Peyer's patch (tissue), 4 donors: ENCODE measurements around the gene CERS6.

Experiments
- POLR2A ChIP-seq, 2 donors: fragments of 450-650 bp; IDR thresholded peaks; one replicate each; pipeline ENCODE4 v1.5.1; 2017; ENCODE audit warnings: antibody characterized with exemption in 2 of 2, mild to moderate bottlenecking in 2 of 2, moderate library complexity in 2 of 2
- TF ChIP-seq, protein P1 (sequence below), 6 experiments: fragments of 450-650 bp in 4 of 6; fragments of 200-600 bp in 2 of 6; sonication (generic) in 1 of 6; IDR thresholded peaks; one replicate each; pipeline ENCODE4 v1.5.1; 2017 to 2019; ENCODE audit warnings: antibody characterized with exemption in 6 of 6, mild to moderate bottlenecking in 3 of 6, moderate library complexity in 1 of 6

DNA sequence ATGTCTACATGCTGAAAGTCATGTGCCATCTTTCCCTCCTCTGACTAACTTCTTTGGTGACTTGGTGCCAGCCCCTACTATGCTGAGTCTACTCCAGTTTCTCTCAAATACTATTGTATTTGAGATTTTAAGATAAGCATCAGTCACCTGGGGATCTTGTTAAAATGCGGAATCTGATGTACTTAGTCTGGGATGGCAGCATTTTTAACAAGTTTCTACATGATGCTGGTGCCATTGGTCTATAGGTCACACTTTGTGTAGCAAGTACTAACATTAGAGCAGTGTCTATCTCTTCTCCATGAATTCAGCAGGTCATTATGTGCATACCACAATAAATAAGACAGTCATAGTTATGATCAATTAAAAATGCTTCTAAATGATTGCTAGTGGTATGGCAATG is 106.9 kb downstream of the CERS6 start:
- TF ChIP-seq, protein P1, sequence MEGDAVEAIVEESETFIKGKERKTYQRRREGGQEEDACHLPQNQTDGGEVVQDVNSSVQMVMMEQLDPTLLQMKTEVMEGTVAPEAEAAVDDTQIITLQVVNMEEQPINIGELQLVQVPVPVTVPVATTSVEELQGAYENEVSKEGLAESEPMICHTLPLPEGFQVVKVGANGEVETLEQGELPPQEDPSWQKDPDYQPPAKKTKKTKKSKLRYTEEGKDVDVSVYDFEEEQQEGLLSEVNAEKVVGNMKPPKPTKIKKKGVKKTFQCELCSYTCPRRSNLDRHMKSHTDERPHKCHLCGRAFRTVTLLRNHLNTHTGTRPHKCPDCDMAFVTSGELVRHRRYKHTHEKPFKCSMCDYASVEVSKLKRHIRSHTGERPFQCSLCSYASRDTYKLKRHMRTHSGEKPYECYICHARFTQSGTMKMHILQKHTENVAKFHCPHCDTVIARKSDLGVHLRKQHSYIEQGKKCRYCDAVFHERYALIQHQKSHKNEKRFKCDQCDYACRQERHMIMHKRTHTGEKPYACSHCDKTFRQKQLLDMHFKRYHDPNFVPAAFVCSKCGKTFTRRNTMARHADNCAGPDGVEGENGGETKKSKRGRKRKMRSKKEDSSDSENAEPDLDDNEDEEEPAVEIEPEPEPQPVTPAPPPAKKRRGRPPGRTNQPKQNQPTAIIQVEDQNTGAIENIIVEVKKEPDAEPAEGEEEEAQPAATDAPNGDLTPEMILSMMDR (IDR thresholded peaks at IDR 0.05) = no peak
- no peak for TF ChIP-seq POLR2A (IDR thresholded peaks at IDR 0.05)
